T-helper 17 cell (primary cell): ENCODE results near the gene CDC25A. TPM values are rescaled to one million over a fixed set of nuclear protein-coding genes. Genes with fewer than 3 reads are reported as not detected.

Experiments
- ATAC-seq: fragments of 150-1000 bp; cut with Tn5 transposase; 2 replicates; pipeline ENCODE4 v1.10.0; 2021; ENCODE audit warnings: mild to moderate bottlenecking, moderate library complexity
- DNase-seq, 3 donors: peaks; one replicate each; pipeline versions ENCODE4 v3.0.0 to v3.0.0-alpha.2; 2020 to 2021
- H3K9me3 ChIP-seq: one replicate; pipeline ENCODE4 v1.7.0; 2013; ENCODE audit warnings: low read length, mild to moderate bottlenecking; ENCODE audit not compliant: control insufficient read depth, poor library complexity, severe bottlenecking
- H3K27ac Mint-ChIP-seq: one replicate; pipeline ENCODE4 v1.8.0; 2022; ENCODE audit warnings: mild to moderate bottlenecking, moderate library complexity, mixed read lengths
- H3K27me3 Mint-ChIP-seq: one replicate; pipeline ENCODE4 v1.8.0; 2022; ENCODE audit warnings: mixed read lengths
- H3K36me3 Mint-ChIP-seq: one replicate; pipeline ENCODE4 v1.8.0; 2022; ENCODE audit warnings: low read depth, mixed read lengths
- H3K4me1 Mint-ChIP-seq: one replicate; pipeline ENCODE4 v1.8.0; 2022; ENCODE audit warnings: mild to moderate bottlenecking, mixed read lengths
- H3K4me3 Mint-ChIP-seq: one replicate; pipeline ENCODE4 v1.8.0; 2022; ENCODE audit warnings: mild to moderate bottlenecking, moderate library complexity, mixed read lengths
- total RNA-seq, 4 donors: library from RNA in 2 of 4; stranded (reverse) in 2 of 4; gene quantifications; one replicate each; pipeline ENCODE4 v1.2.3 and lab custom pipeline; 2022 to 2026

Gene CDC25A
- total RNA-seq, 2 donors from 2014 or later, result 0.22 to 0.44 TPM

DNA sequence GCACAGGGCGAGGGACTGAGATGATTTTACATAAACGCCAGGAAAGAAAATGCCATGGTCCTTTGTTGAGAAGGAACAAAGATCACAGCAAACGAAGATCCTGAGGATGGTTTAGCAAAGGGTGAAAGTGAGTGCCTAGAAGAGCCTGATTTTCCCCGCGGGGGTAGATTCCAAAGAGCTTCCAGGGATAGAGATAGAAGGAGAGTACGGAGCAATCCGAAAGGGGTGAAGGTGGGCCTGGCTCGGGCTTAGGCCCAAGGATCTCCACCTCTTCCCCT lies 977 bp downstream of the CDC25A start:
- H3K36me3 Mint-ChIP-seq, result no peaks in the 10 kb centered on the region
- no peak overlapping the region for H3K27ac Mint-ChIP-seq
- H3K4me1 Mint-ChIP-seq, result peaks cover 13% of the 10 kb centered on the region
- no peak for DNase-seq
- peaks cover 11% of the 10 kb centered on the region for H3K27me3 Mint-ChIP-seq
- no peak for ATAC-seq
- H3K4me3 Mint-ChIP-seq, result peak overlapping the region; percentile 85
- H3K9me3 ChIP-seq, result no peaks in the 10 kb centered on the region

DNA sequence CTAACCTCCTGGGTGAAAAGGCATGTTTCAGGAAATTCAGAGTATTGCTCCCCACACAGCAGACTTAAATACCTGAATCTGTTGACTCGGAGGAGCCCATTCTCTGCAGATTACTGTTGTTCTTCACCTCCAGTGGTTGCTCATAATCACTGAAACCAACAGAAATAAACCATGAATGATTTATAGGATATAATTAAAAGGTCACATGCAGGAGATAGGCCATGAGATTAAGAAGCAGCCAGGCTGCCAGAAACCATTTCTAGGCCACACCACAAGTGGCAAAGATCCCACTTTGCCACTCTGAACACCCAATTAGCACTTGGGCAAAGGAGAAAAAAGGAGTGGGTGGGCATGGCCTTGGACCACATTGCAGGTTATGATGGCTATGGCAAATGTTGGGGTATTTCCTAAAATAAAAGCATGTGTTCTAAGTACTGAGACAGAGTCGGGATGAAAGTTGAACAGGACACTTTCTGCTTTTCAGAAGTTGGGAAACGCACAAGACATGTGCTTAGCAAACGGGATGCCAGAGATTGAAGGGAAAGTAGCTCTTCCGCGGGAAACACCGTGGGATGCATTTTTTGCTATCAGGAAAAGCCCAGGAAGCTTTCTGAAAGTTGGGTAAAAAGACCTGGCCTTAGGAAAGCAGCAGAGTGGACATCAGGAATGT lies 1.5 kb downstream of the CDC25A start:
- no peaks in the 10 kb centered on the region for H3K36me3 Mint-ChIP-seq
- H3K27ac Mint-ChIP-seq, result peak overlapping the region; percentile 51
- no peak for ATAC-seq
- H3K4me3 Mint-ChIP-seq, result peak overlapping the region; percentile 85
- H3K27me3 Mint-ChIP-seq, result peaks cover 11% of the 10 kb centered on the region
- no peaks in the 10 kb centered on the region for H3K9me3 ChIP-seq
- peaks cover 13% of the 10 kb centered on the region for H3K4me1 Mint-ChIP-seq
- DNase-seq, result no peak

DNA sequence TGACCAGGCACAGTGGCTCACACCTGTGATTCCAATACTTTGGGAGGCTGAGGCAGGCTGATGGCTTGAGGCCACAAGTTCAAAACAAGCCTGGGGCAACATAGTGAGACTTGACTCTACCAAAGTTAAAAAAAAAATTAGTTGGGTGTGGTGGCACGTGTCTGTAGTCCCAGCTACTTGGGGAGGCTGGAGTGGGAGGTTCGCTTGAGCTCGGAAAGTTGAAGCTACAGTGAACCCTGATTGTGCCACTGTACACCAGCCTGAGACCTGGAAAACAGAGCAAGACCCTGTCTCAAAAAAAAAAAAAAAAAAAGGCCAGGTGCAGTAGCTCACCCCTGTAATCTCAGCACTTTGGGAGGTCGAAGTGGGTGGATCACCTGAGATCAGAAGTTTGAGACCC lies 3.1 kb downstream of the CDC25A start:
- no peaks in the 10 kb centered on the region for H3K9me3 ChIP-seq
- H3K36me3 Mint-ChIP-seq, result no peaks in the 10 kb centered on the region
- DNase-seq (no peak), ATAC-seq (no peak)
- no peak overlapping the region for H3K27ac Mint-ChIP-seq
- peaks cover 11% of the 10 kb centered on the region for H3K27me3 Mint-ChIP-seq
- H3K4me3 Mint-ChIP-seq, result no peak overlapping the region
- peaks cover 13% of the 10 kb centered on the region for H3K4me1 Mint-ChIP-seq

DNA sequence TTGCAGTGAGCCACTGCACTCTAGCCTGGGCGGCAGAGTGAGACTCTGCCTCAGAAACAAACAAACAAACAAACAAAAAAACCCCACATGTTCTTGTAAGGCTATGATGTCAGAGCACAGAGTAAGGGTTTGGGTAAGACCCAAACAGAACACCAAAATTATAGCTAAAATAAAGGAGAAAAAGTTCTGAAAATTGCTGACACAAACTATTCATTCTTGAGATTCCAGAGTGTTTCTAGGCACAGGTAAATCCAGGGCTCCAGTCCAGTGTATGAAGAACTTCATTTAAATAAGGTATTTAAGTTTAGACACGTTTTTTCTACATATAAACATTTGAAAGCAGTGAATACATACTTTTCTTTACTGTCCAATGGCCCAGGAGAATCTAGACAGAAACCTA lies 3.9 kb downstream of the CDC25A start:
- H3K9me3 ChIP-seq, result no peaks in the 10 kb centered on the region
- H3K4me3 Mint-ChIP-seq, result no peak overlapping the region
- no peak for DNase-seq
- H3K36me3 Mint-ChIP-seq, result no peaks in the 10 kb centered on the region
- H3K27me3 Mint-ChIP-seq, result peaks cover 11% of the 10 kb centered on the region
- H3K4me1 Mint-ChIP-seq, result peaks cover 13% of the 10 kb centered on the region
- H3K27ac Mint-ChIP-seq, result no peak overlapping the region
- ATAC-seq, result no peak

DNA sequence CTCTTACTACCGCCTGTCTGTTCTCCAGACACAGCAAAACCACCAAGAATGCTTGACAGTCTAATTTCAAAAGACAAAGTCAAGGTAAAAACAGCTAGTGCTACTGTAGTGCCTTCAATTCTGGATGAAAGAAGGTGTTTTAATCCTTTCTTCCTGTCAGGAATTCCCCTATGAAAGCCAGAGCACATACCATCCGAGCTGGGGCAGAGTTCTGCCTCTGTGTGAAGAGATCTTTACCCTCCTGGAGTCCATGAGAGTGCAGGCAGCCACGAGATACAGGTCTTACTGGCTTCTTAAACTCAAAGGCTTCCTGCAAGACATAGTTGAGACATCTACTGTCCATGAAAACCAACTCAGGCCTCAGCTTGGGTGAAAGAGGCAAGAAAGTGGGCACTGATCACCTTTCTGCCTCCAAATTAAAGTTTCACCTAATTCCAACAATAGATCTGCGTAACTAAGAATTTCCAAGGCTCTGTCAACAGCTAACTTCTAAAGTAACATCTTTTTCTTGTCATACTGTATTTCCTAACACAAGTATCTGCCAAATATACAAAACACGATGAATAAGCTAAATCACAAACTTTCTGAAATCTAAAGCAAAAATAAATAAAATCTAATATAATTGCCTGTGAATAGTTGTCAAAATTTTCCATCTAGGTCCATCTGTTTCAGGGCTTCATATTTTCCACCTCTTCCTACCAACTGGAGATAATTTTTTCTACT lies 7.5 kb downstream of the CDC25A start:
- H3K9me3 ChIP-seq, result no peaks in the 10 kb centered on the region
- Mint-ChIP-seq H3K27ac (no peak overlapping the region), H3K36me3 (no peaks in the 10 kb centered on the region), H3K4me3 (no peak overlapping the region), H3K27me3 (no peaks in the 10 kb centered on the region), H3K4me1 (no peaks in the 10 kb centered on the region)
- no peak for ATAC-seq
- DNase-seq, result no peak

DNA sequence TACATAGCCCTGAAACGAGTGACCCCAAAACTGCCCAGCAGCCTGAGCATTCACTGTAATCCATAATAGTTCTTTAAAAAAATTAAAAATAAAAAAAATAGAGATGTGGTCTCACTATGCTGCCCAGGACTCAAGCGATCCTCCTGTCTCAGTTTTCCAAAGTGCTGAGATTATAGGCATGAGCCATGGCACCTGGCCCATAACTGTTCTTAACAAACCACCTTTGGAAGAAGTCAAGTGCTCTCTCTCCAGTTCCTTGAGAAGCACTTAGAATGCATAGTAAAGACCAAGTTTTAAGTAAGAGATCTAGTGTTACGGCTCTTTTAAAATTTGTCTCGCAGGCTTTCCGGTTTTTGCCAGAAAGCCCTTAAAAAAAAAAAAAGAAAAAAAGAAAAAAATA lies 8.2 kb downstream of the CDC25A start:
- Mint-ChIP-seq H3K4me3 (no peak overlapping the region), H3K27ac (no peak overlapping the region), H3K36me3 (no peaks in the 10 kb centered on the region), H3K27me3 (no peaks in the 10 kb centered on the region), H3K4me1 (no peaks in the 10 kb centered on the region)
- no peak for DNase-seq
- no peaks in the 10 kb centered on the region for H3K9me3 ChIP-seq
- ATAC-seq, result no peak

DNA sequence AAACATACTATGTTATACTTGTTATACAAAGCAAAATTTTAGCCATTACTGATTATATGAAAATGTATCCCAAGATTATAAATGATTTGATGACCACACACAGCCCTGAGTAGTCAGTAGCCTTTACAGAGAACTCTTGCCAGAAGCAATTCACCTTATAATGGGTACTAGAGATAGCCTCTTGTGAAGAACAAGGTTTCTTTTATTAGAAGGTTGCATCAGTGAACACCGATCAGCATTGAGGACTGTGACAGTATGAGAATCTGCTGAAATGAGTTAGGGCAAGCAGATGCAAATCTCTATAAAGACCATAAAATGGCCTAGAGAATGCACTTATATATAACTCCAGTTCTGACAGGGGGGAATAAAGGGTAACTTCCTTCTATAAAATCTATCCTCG lies 10.1 kb downstream of the CDC25A start:
- Mint-ChIP-seq H3K4me1 (no peaks in the 10 kb centered on the region), H3K27ac (no peak overlapping the region), H3K27me3 (no peaks in the 10 kb centered on the region), H3K4me3 (no peak overlapping the region), H3K36me3 (no peaks in the 10 kb centered on the region)
- no peak for ATAC-seq
- H3K9me3 ChIP-seq, result no peaks in the 10 kb centered on the region
- no peak for DNase-seq

DNA sequence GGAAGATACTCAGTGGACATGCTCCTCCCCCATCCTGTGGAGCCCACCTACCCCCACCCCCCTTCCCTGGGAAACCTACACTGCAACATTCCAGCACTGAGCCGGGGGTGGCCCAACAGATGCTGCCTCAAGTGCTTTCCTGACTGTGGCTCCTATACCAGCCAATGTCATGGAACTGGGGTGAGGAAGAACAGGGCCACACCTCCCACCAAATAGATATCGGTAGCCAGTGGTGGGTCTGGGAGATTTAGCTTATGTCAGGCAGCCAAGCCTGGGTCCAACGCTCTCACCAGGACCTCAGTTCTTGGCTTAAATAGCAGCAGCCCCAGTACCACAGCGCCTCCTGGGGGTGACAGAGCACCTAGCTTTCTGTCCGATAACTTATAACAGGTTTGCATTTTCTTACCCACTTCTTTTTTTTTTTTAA lies 30.3 kb downstream of the CDC25A start:
- H3K36me3 Mint-ChIP-seq, result no peaks in the 10 kb centered on the region
- no peak overlapping the region for H3K27ac Mint-ChIP-seq
- peak in 1 of 3 donors; percentile 29 for DNase-seq
- H3K4me3 Mint-ChIP-seq, result no peak overlapping the region
- H3K9me3 ChIP-seq, result no peaks in the 10 kb centered on the region
- H3K4me1 Mint-ChIP-seq, result peaks cover 6% of the 10 kb centered on the region
- no peaks in the 10 kb centered on the region for H3K27me3 Mint-ChIP-seq
- ATAC-seq, result no peak

DNA sequence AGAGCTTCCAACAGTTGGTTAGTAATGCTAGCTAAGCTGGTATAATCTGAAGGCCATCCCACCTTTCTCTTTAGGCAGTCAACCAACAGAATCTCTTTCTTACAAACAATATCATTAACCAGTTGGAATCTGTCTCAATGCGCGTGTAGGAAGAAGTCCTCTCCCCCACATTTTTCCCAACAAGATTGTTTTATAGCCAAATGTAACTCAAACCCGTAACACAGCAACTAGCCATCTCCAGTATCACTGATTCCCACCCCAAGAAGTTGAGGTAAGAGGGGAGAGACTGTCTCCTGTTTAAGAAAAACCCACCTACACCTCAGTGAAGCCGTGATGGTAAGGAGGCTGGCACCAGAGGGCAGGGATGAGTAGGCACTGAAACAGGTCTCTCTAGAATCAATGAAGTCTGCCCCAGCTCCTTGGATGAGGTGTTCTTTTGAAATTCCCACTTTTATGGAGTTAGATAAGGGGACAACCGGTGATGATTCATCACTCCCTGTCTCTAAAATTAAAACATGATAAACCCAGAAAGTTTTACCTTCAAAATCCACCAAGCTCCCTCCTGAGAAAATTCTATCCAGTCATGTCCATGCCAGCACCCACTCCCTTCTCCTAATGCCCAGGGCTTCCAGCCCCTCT lies 30.9 kb downstream of the CDC25A start:
- H3K4me1 Mint-ChIP-seq, result peaks cover 6% of the 10 kb centered on the region
- no peaks in the 10 kb centered on the region for H3K27me3 Mint-ChIP-seq
- no peak overlapping the region for H3K4me3 Mint-ChIP-seq
- no peak for ATAC-seq
- no peaks in the 10 kb centered on the region for H3K9me3 ChIP-seq
- no peaks in the 10 kb centered on the region for H3K36me3 Mint-ChIP-seq
- no peak overlapping the region for H3K27ac Mint-ChIP-seq
- DNase-seq, result no peak

DNA sequence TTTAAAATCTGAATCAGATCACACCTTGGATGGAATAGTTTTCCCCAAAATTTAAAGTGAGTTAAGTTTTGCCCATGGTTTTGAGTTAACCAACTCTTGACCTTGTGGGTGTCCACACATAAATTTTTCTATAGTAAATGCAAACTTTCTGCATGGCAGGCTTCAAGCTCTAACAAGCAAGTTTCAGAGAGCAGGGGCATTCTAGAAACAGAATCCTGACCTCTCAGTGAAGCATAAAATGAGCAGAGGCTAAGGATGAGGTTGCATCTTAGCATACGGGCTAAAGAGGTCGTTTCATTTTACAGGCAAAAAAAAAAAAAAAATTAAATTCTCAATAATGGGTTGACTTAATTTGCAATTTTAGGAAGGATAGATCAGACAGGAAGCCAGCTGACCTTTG lies 32.1 kb downstream of the CDC25A start:
- H3K9me3 ChIP-seq, result no peaks in the 10 kb centered on the region
- no peak for ATAC-seq
- Mint-ChIP-seq H3K27me3 (no peaks in the 10 kb centered on the region), H3K4me3 (no peak overlapping the region), H3K27ac (no peak overlapping the region), H3K36me3 (no peaks in the 10 kb centered on the region), H3K4me1 (peaks cover 6% of the 10 kb centered on the region)
- DNase-seq, result no peak

DNA sequence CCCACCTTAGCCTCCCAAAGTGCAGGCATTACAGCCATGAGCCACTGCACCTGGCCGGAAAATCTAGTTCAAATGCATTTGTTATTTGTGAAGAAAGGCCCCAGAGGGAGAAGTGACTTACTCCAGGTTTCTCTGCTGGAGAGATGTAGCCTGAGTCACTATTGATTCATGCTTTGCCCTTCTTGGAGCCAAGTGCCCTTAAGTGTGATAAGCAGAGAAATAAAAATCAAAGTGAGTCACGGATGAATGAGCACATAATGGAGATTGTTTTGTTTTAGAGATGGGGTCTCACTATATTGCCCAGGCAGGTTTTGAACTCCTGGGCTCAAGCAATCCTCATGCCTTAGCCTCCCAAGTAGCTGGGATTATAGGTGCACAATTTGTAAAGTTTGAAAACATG lies 33.1 kb downstream of the CDC25A start:
- Mint-ChIP-seq H3K27me3 (no peaks in the 10 kb centered on the region), H3K27ac (no peak overlapping the region), H3K4me1 (peaks cover 6% of the 10 kb centered on the region), H3K36me3 (no peaks in the 10 kb centered on the region), H3K4me3 (no peak overlapping the region)
- ATAC-seq (no peak), DNase-seq (no peak)
- H3K9me3 ChIP-seq, result no peaks in the 10 kb centered on the region

DNA sequence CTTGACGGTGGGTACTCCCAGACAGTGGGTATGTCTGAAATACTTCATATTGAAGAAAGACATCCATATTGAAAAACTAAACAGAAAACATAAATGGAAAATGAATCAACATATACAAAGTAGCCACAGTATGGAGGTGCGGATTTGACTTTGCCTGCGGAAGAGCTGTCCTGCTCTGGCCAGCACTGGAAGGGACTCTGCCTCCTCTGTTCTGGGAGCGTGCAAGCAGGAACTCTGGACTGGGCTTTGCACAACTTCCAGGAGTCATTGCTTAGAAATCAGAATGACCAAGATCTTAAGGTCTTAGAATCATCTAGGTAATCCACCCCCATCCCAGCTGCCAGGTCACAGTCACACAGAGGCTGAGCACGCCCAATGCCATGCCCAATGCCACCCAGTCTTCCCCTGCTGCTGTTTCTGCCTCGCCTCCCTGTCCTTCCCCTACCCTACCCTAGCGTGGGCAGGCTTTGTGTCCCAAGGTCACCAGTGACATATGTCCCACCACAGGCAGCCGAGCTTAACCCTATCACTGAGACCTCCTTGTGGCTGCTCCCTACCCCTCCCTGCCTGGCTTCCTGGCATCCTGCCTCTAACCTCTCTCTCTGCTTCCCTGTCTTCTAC lies 36.3 kb downstream of the CDC25A start:
- H3K9me3 ChIP-seq, result no peaks in the 10 kb centered on the region
- H3K27me3 Mint-ChIP-seq, result no peaks in the 10 kb centered on the region
- H3K36me3 Mint-ChIP-seq, result no peaks in the 10 kb centered on the region
- no peak for DNase-seq
- H3K27ac Mint-ChIP-seq, result peak overlapping the region; percentile 29
- no peak for ATAC-seq
- H3K4me1 Mint-ChIP-seq, result peaks cover 3% of the 10 kb centered on the region
- H3K4me3 Mint-ChIP-seq, result no peak overlapping the region

DNA sequence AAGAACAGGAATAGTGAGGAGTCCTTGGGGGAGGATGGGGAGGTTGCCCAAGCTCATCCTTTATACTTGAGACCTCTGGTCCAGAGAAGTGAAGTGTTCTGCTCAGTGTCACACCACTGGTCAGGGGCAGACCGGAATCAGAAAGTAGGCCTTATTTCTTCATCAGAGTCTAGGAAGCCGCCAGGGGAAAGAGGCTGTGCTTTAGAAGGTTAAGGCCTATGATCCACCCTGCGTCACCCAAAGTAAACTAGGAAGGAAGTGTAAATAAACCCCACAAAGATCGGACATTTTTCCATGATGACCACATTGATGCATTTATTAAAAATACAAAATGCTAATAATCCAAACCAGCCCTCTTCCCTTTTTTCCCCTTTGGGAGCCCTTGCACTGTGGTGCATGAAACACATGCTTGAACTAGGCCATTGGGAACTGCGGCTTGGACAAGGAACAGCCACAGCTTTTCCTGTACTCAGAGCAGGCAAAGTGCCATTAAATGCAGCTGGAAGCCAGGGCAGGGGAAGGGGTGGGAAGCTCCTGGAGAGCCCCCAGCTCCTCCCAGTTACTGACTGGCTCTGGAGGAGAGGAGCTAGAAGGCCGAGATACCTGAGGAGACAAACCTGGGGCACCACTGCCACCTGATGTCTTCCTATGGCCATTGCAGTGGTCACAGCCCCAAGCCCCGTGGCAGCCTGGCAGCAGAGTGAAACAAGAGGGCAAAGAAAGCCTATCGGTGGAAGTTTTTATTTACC lies 37.0 kb downstream of the CDC25A start:
- peak; percentile 83 for ATAC-seq
- H3K27me3 Mint-ChIP-seq, result no peaks in the 10 kb centered on the region
- H3K27ac Mint-ChIP-seq, result peak overlapping the region; percentile 34

More for the DNA sequence above, 37.0 kb downstream of the CDC25A start:
- Mint-ChIP-seq H3K36me3 (no peaks in the 10 kb centered on the region), H3K4me3 (no peak overlapping the region), H3K4me1 (peaks cover 3% of the 10 kb centered on the region)
- peak in 2 of 3 donors; percentile 13 to 20 for DNase-seq
- H3K9me3 ChIP-seq, result no peaks in the 10 kb centered on the region
